ENCODE data around the gene DBNDD2.

DBNDD2 gene

DNA sequence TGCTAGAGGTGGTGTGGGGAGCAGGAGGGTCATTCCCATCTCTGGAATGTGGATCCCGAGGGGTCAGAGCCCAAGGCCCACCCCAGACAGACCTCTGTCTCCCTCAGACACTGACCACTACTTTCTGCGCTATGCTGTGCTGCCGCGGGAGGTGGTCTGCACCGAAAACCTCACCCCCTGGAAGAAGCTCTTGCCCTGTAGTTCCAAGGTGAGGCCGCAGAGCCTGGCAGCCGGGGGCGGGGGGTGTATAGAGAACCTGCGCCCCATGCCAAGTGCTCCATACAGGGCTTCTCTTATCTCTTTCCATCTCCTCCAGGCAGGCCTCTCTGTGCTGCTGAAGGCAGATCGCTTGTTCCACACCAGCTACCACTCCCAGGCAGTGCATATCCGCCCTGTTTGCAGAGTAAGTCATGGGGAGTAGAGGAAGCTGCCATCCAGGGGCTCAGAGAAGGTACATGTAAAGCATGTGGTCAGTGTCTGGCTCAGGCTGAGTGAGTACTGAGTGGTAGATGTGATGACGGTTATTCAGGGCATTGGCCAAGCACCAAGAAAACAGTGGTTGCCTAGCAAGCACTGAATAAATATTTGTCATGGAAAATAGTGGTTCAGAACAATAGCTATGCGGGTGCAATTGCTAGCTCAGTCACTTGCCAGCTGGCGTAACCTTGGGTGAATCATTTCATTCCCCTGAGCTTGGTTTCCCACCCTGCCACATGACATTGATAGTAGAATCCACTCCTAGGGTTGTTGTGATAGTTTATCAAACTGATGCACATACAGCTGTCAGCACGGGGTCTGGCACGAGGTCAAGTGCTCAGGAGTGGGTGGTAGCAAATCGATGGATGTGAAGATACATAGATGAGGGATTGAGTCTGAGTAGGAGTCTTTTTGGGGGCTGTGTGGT, 11.4 kb downstream of the DBNDD2 start:
- DNase-seq = peak; percentile 90

DNA sequence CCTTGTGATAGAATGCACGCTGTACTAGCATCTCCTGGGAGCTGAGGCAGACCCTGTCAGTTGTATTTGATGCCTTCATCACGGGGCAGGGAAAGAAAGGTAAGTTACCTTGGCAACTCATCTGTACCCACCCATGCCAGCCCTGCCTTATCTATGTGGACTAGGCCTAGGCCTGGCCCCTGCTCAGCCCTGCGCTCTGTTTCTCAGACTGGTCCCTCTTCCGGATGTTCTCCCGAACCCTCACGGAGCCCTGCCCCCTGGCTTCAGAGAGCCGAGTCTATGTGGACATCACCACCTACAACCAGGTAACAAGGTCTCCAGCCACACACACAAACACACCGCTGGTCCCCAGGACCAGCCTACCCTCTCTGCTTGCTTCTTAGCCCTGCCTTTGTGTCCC, 12.0 kb downstream of the DBNDD2 start:
- no peak for DNase-seq

DNA sequence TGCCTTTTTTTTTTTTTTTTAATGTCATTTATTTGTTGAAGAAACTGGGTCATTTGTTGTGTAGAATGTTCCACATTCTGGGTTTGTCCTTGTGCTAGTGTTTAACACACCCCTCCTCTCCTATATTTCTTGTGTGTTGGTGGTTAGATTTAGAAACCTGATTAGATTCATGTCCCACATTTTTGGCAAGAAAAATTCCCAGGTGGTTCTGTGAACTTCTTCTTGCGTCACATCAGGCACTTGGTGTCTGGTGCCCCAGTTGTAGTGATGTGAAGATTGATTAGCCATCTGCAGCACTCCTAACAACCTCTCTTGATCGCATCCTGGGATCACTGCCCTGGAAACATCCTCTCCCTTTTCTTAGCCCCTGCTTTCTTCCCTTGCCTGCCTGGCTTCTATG, 15.6 kb downstream of the DBNDD2 start:
- DNase-seq = no peak

- DNase-seq = no peak
These were observed 17.5 kb downstream of the DBNDD2 start for GRCh38 chr20:45425561-45425960.

GRCh38 chr20:45426320-45427016, 18.4 kb downstream of the DBNDD2 start:
- no peak for DNase-seq

- DNase-seq = no peak
These were observed 19.4 kb downstream of the DBNDD2 start for GRCh38 chr20:45427236-45428149.

GRCh38 chr20:45429618-45430017, 21.5 kb downstream of the DBNDD2 start:
- no peak for DNase-seq

- DNase-seq = no peak
These were observed 24.2 kb downstream of the DBNDD2 start for GRCh38 chr20:45432294-45432693.

- no peak for DNase-seq
These were observed 25.2 kb downstream of the DBNDD2 start for GRCh38 chr20:45433316-45433715.

DNA sequence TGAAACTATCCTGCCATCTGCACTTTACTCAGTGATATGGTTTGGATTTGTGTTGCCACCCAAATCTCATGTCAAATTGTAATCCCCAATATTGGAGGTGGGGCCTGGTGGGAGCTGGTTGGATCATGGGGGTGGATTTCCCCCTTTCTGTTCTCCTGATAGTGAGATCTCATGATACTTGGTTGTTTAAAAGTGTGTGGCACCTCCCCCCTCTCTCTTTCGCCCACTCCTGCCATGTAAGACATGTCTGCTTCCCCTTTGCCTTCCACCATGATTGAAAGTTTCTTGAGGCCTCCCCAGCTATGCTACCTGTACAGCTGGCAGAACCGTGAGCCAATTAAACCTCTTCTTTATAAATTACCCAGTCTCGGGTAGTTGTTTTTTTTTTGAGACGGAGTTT, 25.9 kb downstream of the DBNDD2 start:
- no peak for DNase-seq

GRCh38 chr20:45436732-45437485, 28.8 kb downstream of the DBNDD2 start:
- DNase-seq = peak; percentile 14

DNA sequence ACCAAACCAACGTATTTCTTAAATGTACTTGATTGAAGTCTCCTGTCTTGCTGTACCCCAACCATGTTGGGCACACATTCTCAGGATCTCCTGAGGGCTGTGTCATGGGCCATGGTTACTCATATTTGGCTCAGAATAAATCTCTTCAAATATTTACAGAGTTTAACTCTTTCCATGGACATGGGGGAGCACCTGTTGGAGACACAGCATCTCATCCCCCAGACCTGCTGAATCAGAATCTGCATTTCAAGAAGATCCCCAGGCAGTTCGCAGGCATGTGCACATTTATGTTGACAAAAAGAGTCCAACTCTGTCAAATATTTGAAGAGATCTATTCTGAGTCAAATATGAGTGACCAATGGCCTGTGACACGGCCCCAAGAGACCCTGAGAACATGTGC, 32.3 kb downstream of the DBNDD2 start:
- no peak for DNase-seq

- no peak for DNase-seq
These were observed 33.0 kb downstream of the DBNDD2 start for GRCh38 chr20:45440891-45441685.

DNA sequence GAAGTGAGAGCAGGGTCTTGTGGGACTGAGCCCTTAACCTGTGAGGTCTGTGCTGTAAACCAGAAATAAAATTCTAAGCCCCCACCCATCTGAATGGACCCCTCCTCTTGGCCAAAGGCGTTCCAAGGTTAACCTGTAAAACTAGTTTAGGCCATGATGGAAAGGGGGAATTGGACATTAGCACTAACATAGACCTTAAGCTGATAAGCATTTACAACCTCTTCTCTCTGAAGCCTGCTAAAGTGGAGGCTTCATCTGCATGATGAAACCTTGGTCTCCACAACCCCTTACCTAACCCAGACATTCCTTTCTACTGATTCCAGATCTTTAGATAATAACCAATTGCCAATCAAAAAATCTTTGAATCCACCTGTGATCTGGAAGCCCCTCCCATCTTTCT, 33.7 kb downstream of the DBNDD2 start:
- no peak for DNase-seq

DNA sequence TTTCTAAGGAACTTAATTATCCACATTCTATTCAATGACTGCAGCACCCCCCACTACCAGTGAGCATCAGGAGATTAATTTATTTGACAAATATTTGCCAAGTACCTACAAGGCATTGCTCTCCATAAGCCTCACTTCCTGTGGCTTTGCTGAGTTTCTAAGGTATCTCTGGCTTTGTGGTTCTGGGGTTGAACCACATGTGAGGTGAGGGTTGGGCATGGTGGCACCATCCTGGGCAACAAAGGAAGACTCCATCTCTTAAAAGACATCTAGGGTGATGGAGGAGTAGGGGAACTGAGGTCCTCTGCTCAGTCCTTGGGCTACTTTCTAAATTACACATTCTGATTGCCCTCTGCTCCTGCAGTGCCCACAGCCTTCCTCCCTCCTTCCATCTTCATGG, 36.0 kb downstream of the DBNDD2 start:
- DNase-seq = no peak

DNA sequence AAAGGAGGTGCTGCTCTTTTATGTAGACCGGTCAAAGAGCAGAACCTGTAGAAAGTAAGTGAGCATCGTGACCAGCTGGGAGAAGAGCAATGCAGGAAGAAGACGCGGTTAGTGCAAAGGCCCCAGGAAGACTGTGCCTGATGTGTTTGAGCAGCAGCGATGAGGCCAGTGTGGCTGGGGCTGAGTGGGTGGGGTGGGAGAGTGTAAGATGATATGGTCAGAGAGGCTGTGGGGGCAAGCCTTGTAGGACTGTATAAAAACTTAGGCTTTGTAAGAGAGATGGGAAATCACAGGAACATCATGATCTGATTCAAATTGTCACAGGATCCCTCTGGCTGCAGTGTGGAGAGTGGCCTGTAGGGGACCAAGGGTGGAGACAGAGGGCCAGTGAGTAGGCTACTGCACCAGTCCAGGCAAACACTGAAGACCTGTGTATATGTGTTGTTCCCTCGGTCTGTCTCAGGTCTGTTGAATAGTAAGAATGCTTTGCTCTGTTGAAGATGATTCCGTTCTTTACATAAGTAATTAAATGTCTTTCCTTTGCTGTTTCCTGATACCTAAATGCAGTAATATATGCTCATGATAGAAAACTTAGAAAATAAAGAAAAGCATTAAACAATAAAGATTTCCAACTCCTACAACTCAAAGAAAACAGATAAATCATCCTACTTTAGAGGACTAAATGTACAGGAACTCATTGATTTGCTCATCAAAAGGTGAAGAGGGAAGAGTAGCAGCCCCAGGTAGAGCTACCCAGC, 37.9 kb downstream of the DBNDD2 start:
- no peak for DNase-seq

- DNase-seq = no peak
These were observed 40.2 kb downstream of the DBNDD2 start for GRCh38 chr20:45448270-45448669.

DNA sequence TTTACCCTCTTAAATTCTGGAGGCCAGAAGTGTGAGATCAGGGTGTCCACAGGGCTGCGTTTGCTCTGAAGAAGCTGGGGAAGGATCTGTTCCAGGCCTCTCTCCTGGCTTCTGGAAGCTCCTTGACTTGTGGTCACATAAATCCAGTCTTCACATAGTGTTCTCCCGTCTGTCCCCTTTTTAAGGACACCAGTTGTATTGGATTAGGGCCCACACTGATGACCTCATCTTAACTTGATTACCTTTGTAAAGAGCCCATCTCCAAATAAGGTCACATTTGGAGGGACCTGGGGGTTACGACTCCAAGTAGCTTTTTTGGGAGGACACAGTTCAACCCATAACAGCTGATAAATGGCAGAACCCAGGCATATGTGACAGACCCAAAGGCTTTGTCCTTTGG, 41.4 kb downstream of the DBNDD2 start:
- DNase-seq = no peak

DNA sequence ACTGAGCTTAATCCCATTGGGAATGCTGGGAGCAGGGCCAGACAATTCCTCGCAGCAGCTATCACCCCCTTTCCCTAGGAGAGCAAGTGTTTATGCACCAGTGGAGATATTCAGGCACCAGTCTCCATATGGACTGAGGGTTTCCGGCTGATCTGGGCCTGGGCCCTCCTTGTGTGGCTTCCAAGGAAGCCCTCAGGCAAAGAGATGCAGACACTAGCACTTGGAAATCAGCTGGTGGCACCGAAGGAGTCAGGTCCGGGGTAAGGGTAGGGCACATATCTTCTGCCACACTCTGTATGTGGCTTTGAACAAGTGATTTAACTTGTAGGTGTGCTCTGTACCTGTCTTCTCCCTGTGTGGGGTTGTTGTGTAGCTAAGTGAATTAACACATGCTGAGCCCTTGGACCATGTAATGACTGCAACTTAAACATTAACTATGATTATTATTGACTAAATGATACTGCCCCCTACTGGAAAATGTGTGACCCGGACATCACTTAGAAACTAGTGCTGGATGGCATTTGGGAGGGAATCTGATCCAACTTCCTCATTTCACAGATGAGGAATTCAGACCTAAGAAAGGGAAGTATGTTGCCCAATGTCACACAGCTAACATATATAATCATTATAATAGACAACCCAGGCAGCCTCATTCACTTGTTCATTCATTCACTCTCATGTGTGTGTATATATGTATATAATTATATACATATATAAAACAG, 42.2 kb downstream of the DBNDD2 start:
- DNase-seq = no peak

DNA sequence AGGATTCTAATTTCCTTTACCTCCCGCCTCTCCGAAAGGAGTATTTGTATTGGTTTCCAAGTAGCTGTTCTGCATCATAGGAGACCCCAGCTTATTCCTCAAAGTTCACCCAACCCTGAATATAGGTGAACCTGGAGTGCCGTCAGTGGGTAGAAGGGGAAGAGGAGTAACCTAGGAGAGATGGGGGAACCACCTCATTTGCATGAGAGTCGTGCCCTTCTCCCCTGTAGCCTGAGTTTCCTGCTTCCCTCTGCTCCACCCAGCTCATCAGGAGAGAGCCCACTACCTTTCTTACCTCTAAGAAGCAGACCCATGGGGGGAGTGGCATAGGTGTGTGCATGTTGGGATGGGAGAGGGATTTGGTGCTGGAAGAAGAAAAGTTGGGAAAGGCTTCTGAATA, 44.1 kb downstream of the DBNDD2 start:
- DNase-seq = no peak
